ENCODE measurements around the gene PRSS23.

GRCh38 chr11:86797133-86797532 lies 3.2 kb upstream of the PRSS23 start:
- TF ChIP-seq POLR2A (IDR thresholded peaks at IDR 0.05; ENCODE audit: extremely low read depth, insufficient read length) (no peak), MAX (IDR thresholded peaks at IDR 0.05; ENCODE audit: low read depth, low read length) (no peak), CTCF (IDR thresholded peaks at IDR 0.05; ENCODE audit: low read depth, low read length) (no peak), MYC (IDR thresholded peaks at IDR 0.05; ENCODE audit: low read depth, low read length) (no peak)
